ENCODE data around the gene LRPPRC.
"Not testable (repeated sequence)": the region's sequence is repeated elsewhere in the genome, so short reads cannot be mapped to it uniquely, and the experiment has no call there.

The LRPPRC gene

GRCh38 chr2:43995733-43996533, at the start of gene LRPPRC:
Gene LRPPRC, minus strand, starts transcription at chr2:43995989. Its CDS starts 42 bp downstream, at chr2:43995947.
- H3K4me3 ChIP-seq (ENCODE audit: low read depth, low read length): peak within 1 kb of the TSS; percentile 91
- TF ChIP-seq CTCF (IDR thresholded peaks at IDR 0.05; ENCODE audit: borderline replicate concordance, insufficient read depth, low read depth, low read length): no peak

- no peak for TF ChIP-seq CTCF (IDR thresholded peaks at IDR 0.05; ENCODE audit: borderline replicate concordance, insufficient read depth, low read depth, low read length)
These were observed 49.3 kb upstream of the LRPPRC start for GRCh38 chr2:44045061-44045460.

GRCh38 chr2:44044281-44044720, 48.5 kb upstream of the LRPPRC start:
- peak; percentile 96 for TF ChIP-seq CTCF (IDR thresholded peaks at IDR 0.05; ENCODE audit: borderline replicate concordance, insufficient read depth, low read depth, low read length)
- H3K4me3 ChIP-seq (ENCODE audit: low read depth, low read length): no peak overlapping the region

More at GRCh38 chr2:44045061-44045460, 49.3 kb upstream of the LRPPRC start:
- H3K4me3 ChIP-seq (ENCODE audit: low read depth, low read length): no peak overlapping the region

DNA sequence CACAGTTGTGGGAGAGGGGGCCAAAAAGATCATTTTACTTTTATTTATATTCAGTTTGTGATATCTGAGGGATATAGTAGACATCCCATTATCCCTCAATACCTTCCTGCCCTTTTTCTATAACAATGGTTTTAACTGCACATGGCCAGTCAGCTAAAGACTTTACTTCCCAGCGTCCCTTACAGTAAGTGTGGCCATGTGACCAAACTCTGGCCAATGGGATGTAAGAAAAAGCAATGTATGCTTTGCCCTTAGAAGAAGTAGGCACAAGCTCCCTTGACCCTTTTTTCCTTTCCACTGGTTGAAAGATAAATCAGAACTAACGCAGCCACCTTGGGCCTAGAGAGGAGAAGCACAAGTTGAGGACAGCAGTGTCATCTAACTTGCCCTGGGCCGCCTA, 44.6 kb upstream of the LRPPRC start:
- TF ChIP-seq CTCF (IDR thresholded peaks at IDR 0.05; ENCODE audit: borderline replicate concordance, insufficient read depth, low read depth, low read length): no peak
- H3K4me3 ChIP-seq (ENCODE audit: low read depth, low read length): no peak overlapping the region

DNA sequence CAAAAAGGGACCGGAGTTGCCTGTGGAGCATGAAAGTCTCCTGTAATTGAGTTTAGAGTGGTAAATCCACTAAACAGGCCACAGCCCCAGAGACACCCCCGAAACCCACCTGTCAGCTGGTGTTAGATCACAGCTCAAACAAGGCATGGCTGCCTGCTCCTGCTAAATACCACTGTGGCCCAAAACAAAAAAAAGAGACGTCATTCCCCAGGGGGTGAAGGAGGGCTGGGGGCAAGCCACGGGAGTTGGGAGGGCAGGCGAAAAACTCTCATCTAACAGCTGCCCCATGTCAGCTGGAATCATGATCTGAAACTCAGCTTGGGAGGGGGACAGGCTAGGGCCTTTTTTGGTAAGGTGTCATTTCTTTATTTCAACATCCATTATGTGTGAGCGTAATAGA, 42.5 kb upstream of the LRPPRC start:
- TF ChIP-seq CTCF (IDR thresholded peaks at IDR 0.05; ENCODE audit: borderline replicate concordance, insufficient read depth, low read depth, low read length): no peak
- H3K4me3 ChIP-seq (ENCODE audit: low read depth, low read length): no peak overlapping the region

DNA sequence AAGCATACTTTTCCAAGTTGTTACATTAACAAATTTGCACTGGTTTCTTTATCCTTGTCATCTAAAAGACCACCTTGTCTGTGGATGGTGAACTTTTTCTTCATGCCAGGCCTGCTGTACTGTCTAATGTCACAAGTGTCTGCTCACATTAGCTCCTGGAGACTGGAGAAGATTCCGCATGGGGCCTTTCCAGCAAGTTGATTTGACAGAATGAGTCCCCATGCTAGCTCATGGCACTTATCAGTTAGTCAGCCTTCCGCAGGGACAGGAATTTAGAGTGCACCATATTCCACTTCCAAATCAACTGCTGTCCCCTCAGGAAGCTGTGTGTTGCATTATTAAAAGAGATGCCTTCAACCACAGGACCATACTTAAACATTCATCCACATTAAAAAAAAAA, 41.4 kb upstream of the LRPPRC start:
- TF ChIP-seq CTCF (IDR thresholded peaks at IDR 0.05; ENCODE audit: borderline replicate concordance, insufficient read depth, low read depth, low read length): no peak
- H3K4me3 ChIP-seq (ENCODE audit: low read depth, low read length): no peak overlapping the region

DNA sequence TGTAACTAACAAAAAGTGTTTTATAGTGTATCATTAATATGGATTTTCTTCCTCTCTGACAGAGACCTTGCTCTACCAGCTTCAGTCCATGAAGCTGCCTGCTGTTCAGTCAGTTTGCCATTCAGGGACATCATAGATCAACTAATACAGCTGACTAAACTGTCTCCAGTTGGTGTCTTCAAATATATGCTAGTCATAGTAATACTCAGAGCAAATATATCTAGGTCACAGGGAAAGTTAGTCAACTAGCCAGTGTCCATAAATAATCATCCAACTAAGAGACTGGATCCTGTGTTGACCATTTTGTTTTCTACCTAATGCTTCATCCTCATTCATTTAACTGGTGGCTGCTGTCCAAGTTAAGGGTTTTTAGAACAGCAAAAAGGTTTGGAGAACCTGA, 38.2 kb upstream of the LRPPRC start:
- H3K4me3 ChIP-seq (ENCODE audit: low read depth, low read length): no peak overlapping the region
- no peak for TF ChIP-seq CTCF (IDR thresholded peaks at IDR 0.05; ENCODE audit: borderline replicate concordance, insufficient read depth, low read depth, low read length)

- not testable (repeated sequence) for H3K4me3 ChIP-seq (ENCODE audit: low read depth, low read length)
These were observed 31.3 kb upstream of the LRPPRC start for GRCh38 chr2:44027076-44027475.
